ENCODE results near the gene KIRREL3.

Gene KIRREL3

GRCh38 chr11:126996036-126996804, 4.3 kb downstream of the KIRREL3 start:
- no peaks in the 10 kb centered on the region for H3K9me3 ChIP-seq (ENCODE audit: control insufficient read depth, low read depth, low read length)
- H3K27me3 ChIP-seq (ENCODE audit: control insufficient read depth, insufficient read depth, low read length): peaks cover 35% of the 10 kb centered on the region
- H3K4me1 ChIP-seq (ENCODE audit: control insufficient read depth, low read depth, low read length): peaks cover 5% of the 10 kb centered on the region
- H3K4me3 ChIP-seq (ENCODE audit: low read length): no peak overlapping the region
- no peak overlapping the region for H3K9ac ChIP-seq (ENCODE audit: low read length)
- no peaks in the 10 kb centered on the region for H3K36me3 ChIP-seq (ENCODE audit: control insufficient read depth, low read depth, low read length)
- H3K27ac ChIP-seq (ENCODE audit: low read length): no peak overlapping the region

DNA sequence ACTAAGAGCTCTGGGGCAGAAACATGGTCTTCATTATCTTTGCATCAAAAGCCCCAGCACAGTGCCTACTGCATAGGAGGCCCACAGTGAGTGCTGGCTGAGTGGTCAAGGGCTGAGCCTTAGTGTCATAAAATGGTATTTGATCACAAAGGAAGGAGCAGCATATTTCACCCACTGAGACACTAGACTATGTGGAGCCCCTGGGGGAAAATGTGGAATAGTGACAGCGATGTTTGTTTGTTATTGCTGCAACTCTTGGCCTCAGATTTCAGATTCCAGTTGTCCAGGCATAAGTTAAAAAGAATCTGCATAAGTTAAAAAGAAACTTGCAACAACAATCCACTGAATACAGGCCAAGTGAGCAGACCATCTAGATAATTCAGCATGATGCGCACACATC, 7.0 kb downstream of the KIRREL3 start:
- Histone ChIP-seq H3K27ac (ENCODE audit: low read length) (no peak overlapping the region), H3K9me3 (ENCODE audit: control insufficient read depth, low read depth, low read length) (no peaks in the 10 kb centered on the region)

DNA sequence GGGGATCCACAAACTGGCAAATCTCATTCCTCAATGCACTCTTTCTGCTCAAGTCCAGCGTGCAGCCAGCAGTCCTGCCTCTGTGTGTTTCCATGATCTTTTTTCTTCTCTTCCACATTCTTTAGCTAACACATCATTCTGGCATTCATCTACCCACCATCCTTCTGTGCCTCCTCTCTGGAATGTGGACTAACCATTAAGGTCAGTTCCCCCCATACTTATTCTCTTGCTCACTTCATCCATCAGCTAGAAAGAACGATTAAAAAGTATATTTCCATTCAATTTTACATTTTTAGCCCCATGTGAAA, 7.8 kb downstream of the KIRREL3 start:
- H3K9me3 ChIP-seq (ENCODE audit: control insufficient read depth, low read depth, low read length): no peaks in the 10 kb centered on the region
- H3K36me3 ChIP-seq (ENCODE audit: control insufficient read depth, low read depth, low read length): no peaks in the 10 kb centered on the region
- H3K4me1 ChIP-seq (ENCODE audit: control insufficient read depth, low read depth, low read length): no peaks in the 10 kb centered on the region
- H3K27ac ChIP-seq (ENCODE audit: low read length): no peak overlapping the region
- no peak overlapping the region for H3K9ac ChIP-seq (ENCODE audit: low read length)
- H3K4me3 ChIP-seq (ENCODE audit: low read length): no peak overlapping the region
- H3K27me3 ChIP-seq (ENCODE audit: control insufficient read depth, insufficient read depth, low read length): peaks cover 8% of the 10 kb centered on the region

More for the DNA sequence above, 7.0 kb downstream of the KIRREL3 start:
- Histone ChIP-seq H3K4me3 (ENCODE audit: low read length) (no peak overlapping the region), H3K36me3 (ENCODE audit: control insufficient read depth, low read depth, low read length) (no peaks in the 10 kb centered on the region), H3K27me3 (ENCODE audit: control insufficient read depth, insufficient read depth, low read length) (peaks cover 16% of the 10 kb centered on the region), H3K4me1 (ENCODE audit: control insufficient read depth, low read depth, low read length) (no peaks in the 10 kb centered on the region), H3K9ac (ENCODE audit: low read length) (no peak overlapping the region)

GRCh38 chr11:126992065-126992803, 8.3 kb downstream of the KIRREL3 start:
- Histone ChIP-seq H3K27me3 (ENCODE audit: control insufficient read depth, insufficient read depth, low read length) (peaks cover 8% of the 10 kb centered on the region), H3K9ac (ENCODE audit: low read length) (no peak overlapping the region), H3K4me1 (ENCODE audit: control insufficient read depth, low read depth, low read length) (no peaks in the 10 kb centered on the region), H3K36me3 (ENCODE audit: control insufficient read depth, low read depth, low read length) (no peaks in the 10 kb centered on the region), H3K27ac (ENCODE audit: low read length) (no peak overlapping the region), H3K4me3 (ENCODE audit: low read length) (no peak overlapping the region), H3K9me3 (ENCODE audit: control insufficient read depth, low read depth, low read length) (no peaks in the 10 kb centered on the region)

DNA sequence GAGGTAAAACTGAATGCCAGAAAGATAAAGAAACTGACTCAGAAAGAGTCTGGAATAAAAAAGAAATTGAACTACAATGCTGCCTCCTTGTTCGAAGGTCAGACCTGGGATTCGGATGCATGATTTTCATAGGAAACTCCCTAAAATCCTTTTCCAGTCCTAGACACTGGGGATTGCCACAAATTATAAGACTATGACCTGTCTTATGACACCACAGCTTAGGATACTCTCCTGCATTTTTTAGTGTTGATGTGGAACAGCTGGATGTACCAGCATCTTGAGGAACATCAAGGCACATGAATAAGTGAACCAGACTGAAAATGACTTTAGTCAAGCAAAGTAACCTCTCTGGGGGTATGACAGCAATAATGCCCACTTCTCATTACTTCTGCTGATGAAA, 9.0 kb downstream of the KIRREL3 start:
- H3K27ac ChIP-seq (ENCODE audit: low read length): no peak overlapping the region
- no peaks in the 10 kb centered on the region for H3K36me3 ChIP-seq (ENCODE audit: control insufficient read depth, low read depth, low read length)
- H3K27me3 ChIP-seq (ENCODE audit: control insufficient read depth, insufficient read depth, low read length): peaks cover 8% of the 10 kb centered on the region
- no peak overlapping the region for H3K4me3 ChIP-seq (ENCODE audit: low read length)
- H3K9ac ChIP-seq (ENCODE audit: low read length): no peak overlapping the region
- no peaks in the 10 kb centered on the region for H3K4me1 ChIP-seq (ENCODE audit: control insufficient read depth, low read depth, low read length)
- no peaks in the 10 kb centered on the region for H3K9me3 ChIP-seq (ENCODE audit: control insufficient read depth, low read depth, low read length)

- H3K27ac ChIP-seq (ENCODE audit: low read length): no peak overlapping the region
- H3K27me3 ChIP-seq (ENCODE audit: control insufficient read depth, insufficient read depth, low read length): peaks cover 8% of the 10 kb centered on the region
- no peak overlapping the region for H3K4me3 ChIP-seq (ENCODE audit: low read length)
- no peaks in the 10 kb centered on the region for H3K36me3 ChIP-seq (ENCODE audit: control insufficient read depth, low read depth, low read length)
- no peak overlapping the region for H3K9ac ChIP-seq (ENCODE audit: low read length)
- no peaks in the 10 kb centered on the region for H3K9me3 ChIP-seq (ENCODE audit: control insufficient read depth, low read depth, low read length)
- no peaks in the 10 kb centered on the region for H3K4me1 ChIP-seq (ENCODE audit: control insufficient read depth, low read depth, low read length)
These were observed 9.7 kb downstream of the KIRREL3 start for GRCh38 chr11:126990716-126991480.

- Histone ChIP-seq H3K4me3 (ENCODE audit: low read length) (no peak overlapping the region), H3K4me1 (ENCODE audit: control insufficient read depth, low read depth, low read length) (no peaks in the 10 kb centered on the region), H3K27me3 (ENCODE audit: control insufficient read depth, insufficient read depth, low read length) (peaks cover 8% of the 10 kb centered on the region)
These were observed 10.4 kb downstream of the KIRREL3 start for GRCh38 chr11:126989942-126990715.

GRCh38 chr11:126988655-126989054, 11.9 kb downstream of the KIRREL3 start:
- Histone ChIP-seq H3K9me3 (ENCODE audit: control insufficient read depth, low read depth, low read length) (no peaks in the 10 kb centered on the region), H3K4me1 (ENCODE audit: control insufficient read depth, low read depth, low read length) (no peaks in the 10 kb centered on the region), H3K9ac (ENCODE audit: low read length) (no peak overlapping the region), H3K27me3 (ENCODE audit: control insufficient read depth, insufficient read depth, low read length) (peaks cover 8% of the 10 kb centered on the region), H3K36me3 (ENCODE audit: control insufficient read depth, low read depth, low read length) (no peaks in the 10 kb centered on the region), H3K4me3 (ENCODE audit: low read length) (no peak overlapping the region), H3K27ac (ENCODE audit: low read length) (no peak overlapping the region)

More at GRCh38 chr11:126989942-126990715, 10.4 kb downstream of the KIRREL3 start:
- H3K9me3 ChIP-seq (ENCODE audit: control insufficient read depth, low read depth, low read length): no peaks in the 10 kb centered on the region
- H3K36me3 ChIP-seq (ENCODE audit: control insufficient read depth, low read depth, low read length): no peaks in the 10 kb centered on the region
- H3K27ac ChIP-seq (ENCODE audit: low read length): no peak overlapping the region
- H3K9ac ChIP-seq (ENCODE audit: low read length): no peak overlapping the region

- Histone ChIP-seq H3K9me3 (ENCODE audit: control insufficient read depth, low read depth, low read length) (no peaks in the 10 kb centered on the region), H3K27ac (ENCODE audit: low read length) (no peak overlapping the region), H3K27me3 (ENCODE audit: control insufficient read depth, insufficient read depth, low read length) (no peaks in the 10 kb centered on the region), H3K9ac (ENCODE audit: low read length) (no peak overlapping the region), H3K36me3 (ENCODE audit: control insufficient read depth, low read depth, low read length) (no peaks in the 10 kb centered on the region), H3K4me1 (ENCODE audit: control insufficient read depth, low read depth, low read length) (peaks cover 12% of the 10 kb centered on the region), H3K4me3 (ENCODE audit: low read length) (no peak overlapping the region)
These were observed 18.9 kb downstream of the KIRREL3 start for GRCh38 chr11:126981635-126982034.

DNA sequence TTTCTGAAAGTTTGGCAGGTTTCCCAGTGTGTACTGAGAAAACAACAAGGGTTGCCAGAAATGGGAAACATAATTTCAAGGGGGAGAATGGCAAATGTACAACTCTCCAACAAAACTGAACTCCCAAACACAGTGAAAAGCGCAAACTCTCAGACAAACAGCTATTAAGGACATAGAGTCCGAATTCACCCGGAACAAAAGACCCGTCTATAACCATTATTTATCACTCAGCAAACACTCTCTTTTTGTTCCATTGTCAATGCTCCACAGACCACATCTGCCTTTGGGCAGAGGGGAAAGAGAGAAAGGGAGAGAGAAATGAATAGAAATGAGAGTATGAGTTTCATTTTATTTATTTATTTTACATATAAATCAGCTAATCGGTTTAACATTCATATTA, 21.7 kb downstream of the KIRREL3 start:
- H3K27ac ChIP-seq (ENCODE audit: low read length): no peak overlapping the region
- no peaks in the 10 kb centered on the region for H3K9me3 ChIP-seq (ENCODE audit: control insufficient read depth, low read depth, low read length)

DNA sequence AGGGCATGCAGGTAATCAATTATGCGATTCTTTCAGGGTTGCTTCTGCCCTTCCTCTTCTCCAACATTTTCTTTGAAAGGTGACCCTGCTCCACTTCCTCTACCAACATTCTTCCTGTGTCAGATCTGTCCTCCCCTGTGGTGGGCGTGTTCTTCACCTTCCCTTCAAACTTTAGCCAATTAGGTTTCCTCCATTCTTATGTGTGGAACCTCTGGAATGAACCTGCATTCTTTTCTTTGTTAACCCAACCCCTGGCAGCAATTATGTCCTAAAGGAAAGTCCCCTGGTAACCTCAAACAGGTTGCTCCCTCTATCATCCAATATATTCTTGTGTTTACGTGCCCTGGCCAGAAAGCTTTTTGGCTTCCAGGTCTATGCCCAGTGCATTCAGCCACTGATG, 22.4 kb downstream of the KIRREL3 start:
- no peak overlapping the region for H3K4me3 ChIP-seq (ENCODE audit: low read length)
- peaks cover 12% of the 10 kb centered on the region for H3K4me1 ChIP-seq (ENCODE audit: control insufficient read depth, low read depth, low read length)
- H3K36me3 ChIP-seq (ENCODE audit: control insufficient read depth, low read depth, low read length): no peaks in the 10 kb centered on the region
- H3K27ac ChIP-seq (ENCODE audit: low read length): no peak overlapping the region
- no peaks in the 10 kb centered on the region for H3K9me3 ChIP-seq (ENCODE audit: control insufficient read depth, low read depth, low read length)
- H3K9ac ChIP-seq (ENCODE audit: low read length): no peak overlapping the region
- no peaks in the 10 kb centered on the region for H3K27me3 ChIP-seq (ENCODE audit: control insufficient read depth, insufficient read depth, low read length)

More for the DNA sequence above, 21.7 kb downstream of the KIRREL3 start:
- no peaks in the 10 kb centered on the region for H3K36me3 ChIP-seq (ENCODE audit: control insufficient read depth, low read depth, low read length)
- peaks cover 12% of the 10 kb centered on the region for H3K4me1 ChIP-seq (ENCODE audit: control insufficient read depth, low read depth, low read length)
- no peaks in the 10 kb centered on the region for H3K27me3 ChIP-seq (ENCODE audit: control insufficient read depth, insufficient read depth, low read length)
- H3K9ac ChIP-seq (ENCODE audit: low read length): no peak overlapping the region
- H3K4me3 ChIP-seq (ENCODE audit: low read length): no peak overlapping the region
